PC-9 (cell line): Measurements from ENCODE around the gene DDAH2.

Source experiments
- CTCF ChIP-seq: fragments of 200-600 bp; sonication (generic); conservative IDR thresholded peaks from 2 replicates; pipeline ENCODE4 v1.6.1; 2017; ENCODE audit warnings: mixed run types, antibody characterized with exemption, mild to moderate bottlenecking, moderate library complexity
- EZH2 ChIP-seq: fragments of 200-600 bp; sonication (generic); IDR thresholded peaks from 2 replicates; pipeline ENCODE4 v1.8.0; 2017; ENCODE audit warnings: antibody characterized with exemption, low read depth

DNA sequence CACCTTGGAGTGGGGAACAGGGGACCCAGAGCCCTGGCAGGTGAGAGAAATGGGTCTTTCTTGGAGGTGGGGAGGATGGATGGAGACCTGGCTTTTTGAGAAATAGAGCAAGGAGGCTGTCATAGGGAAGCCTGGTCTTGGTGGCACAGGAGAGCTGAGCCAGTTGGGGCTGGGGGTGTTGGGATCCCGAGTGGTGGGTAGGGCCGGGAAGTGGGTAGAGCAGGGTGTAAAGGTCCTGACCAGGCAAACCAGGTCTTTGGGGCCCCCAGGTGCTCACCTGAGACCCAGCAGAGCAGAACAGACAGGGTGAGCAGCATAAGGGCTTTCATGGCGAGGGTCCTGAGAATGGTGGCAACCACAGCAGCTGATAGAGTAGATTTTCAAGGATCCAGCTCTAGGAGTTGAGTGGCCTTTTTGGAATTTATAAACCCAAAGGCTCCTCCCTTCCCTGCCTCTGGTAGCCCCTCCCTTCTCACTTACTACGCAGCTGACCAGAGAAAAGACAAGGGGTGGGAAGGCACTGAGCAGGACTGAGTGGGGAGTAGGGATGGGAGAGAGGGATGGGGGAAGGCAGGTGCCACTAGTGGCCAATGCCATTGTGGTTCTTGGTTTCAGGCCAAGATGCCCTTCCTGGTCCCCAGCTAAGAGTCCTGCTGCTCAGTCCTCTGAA lies 7.6 kb downstream of the DDAH2 start, which contains the start of gene LY6G6C:
- TF ChIP-seq CTCF (no peak), EZH2 (no peak)
